ENCODE results near the gene TNFSF4. TPM values are rescaled to one million over a fixed set of nuclear protein-coding genes. Genes with fewer than 3 reads are reported as not detected.
"Not testable (repeated sequence)": the region's sequence is repeated elsewhere in the genome, so short reads cannot be mapped to it uniquely, and the experiment has no call there.

The TNFSF4 gene
- total RNA-seq, 1 donor from 2014 or later, result 0.34 TPM

DNA sequence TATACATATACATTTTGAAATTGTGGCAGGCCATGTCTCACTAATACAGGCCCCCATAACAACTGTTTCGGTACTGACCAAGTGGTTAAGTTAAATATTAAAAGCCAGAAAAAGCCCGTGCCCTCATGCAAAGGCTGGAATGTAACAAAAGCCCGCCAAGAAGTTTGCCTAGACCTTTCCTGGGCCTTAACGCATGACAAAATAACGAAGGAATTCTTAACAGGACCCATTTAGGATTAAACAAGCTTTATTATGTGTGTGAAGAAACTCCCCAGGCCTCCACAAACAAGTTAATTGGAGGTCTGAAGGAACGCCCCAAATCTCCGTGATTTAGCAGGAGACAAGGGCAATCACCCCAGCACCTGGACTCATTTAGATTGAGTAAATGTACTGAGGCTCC lies 42.4 kb downstream of the TNFSF4 start:
- H3K4me3 Mint-ChIP-seq (ENCODE audit: unreplicated experiment), result no peak overlapping the region
- DNase-seq, result no peak

GRCh38 chr1:173164178-173164577 lies 43.0 kb downstream of the TNFSF4 start:
- H3K36me3 Mint-ChIP-seq (ENCODE audit: unreplicated experiment), result no peaks in the 10 kb centered on the region
- no peaks in the 10 kb centered on the region for H3K27me3 Mint-ChIP-seq (ENCODE audit: unreplicated experiment)
- H3K4me3 Mint-ChIP-seq (ENCODE audit: unreplicated experiment), result no peak overlapping the region
- TF ChIP-seq, protein P1, sequence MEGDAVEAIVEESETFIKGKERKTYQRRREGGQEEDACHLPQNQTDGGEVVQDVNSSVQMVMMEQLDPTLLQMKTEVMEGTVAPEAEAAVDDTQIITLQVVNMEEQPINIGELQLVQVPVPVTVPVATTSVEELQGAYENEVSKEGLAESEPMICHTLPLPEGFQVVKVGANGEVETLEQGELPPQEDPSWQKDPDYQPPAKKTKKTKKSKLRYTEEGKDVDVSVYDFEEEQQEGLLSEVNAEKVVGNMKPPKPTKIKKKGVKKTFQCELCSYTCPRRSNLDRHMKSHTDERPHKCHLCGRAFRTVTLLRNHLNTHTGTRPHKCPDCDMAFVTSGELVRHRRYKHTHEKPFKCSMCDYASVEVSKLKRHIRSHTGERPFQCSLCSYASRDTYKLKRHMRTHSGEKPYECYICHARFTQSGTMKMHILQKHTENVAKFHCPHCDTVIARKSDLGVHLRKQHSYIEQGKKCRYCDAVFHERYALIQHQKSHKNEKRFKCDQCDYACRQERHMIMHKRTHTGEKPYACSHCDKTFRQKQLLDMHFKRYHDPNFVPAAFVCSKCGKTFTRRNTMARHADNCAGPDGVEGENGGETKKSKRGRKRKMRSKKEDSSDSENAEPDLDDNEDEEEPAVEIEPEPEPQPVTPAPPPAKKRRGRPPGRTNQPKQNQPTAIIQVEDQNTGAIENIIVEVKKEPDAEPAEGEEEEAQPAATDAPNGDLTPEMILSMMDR (IDR thresholded peaks at IDR 0.05; ENCODE audit: partially characterized antibody, unreplicated experiment), result no peak
- DNase-seq, result no peak
- no peaks in the 10 kb centered on the region for H3K4me1 Mint-ChIP-seq (ENCODE audit: low read depth, unreplicated experiment)
- no peak overlapping the region for H3K27ac Mint-ChIP-seq (ENCODE audit: unreplicated experiment)
- no peaks in the 10 kb centered on the region for H3K9me3 Mint-ChIP-seq (ENCODE audit: unreplicated experiment)

More for the DNA sequence above, 42.4 kb downstream of the TNFSF4 start:
- H3K27ac Mint-ChIP-seq (ENCODE audit: unreplicated experiment), result no peak overlapping the region
- no peaks in the 10 kb centered on the region for H3K9me3 Mint-ChIP-seq (ENCODE audit: unreplicated experiment)
- TF ChIP-seq, protein P1 (IDR thresholded peaks at IDR 0.05; ENCODE audit: partially characterized antibody, unreplicated experiment), result no peak
- H3K36me3 Mint-ChIP-seq (ENCODE audit: unreplicated experiment), result no peaks in the 10 kb centered on the region
- H3K4me1 Mint-ChIP-seq (ENCODE audit: low read depth, unreplicated experiment), result no peaks in the 10 kb centered on the region
- H3K27me3 Mint-ChIP-seq (ENCODE audit: unreplicated experiment), result no peaks in the 10 kb centered on the region

GRCh38 chr1:173163222-173163621 lies 43.9 kb downstream of the TNFSF4 start:
- H3K4me1 Mint-ChIP-seq (ENCODE audit: low read depth, unreplicated experiment), result no peaks in the 10 kb centered on the region
- no peak overlapping the region for H3K4me3 Mint-ChIP-seq (ENCODE audit: unreplicated experiment)
- no peak for DNase-seq
- H3K9me3 Mint-ChIP-seq (ENCODE audit: unreplicated experiment), result no peaks in the 10 kb centered on the region
- no peak overlapping the region for H3K27ac Mint-ChIP-seq (ENCODE audit: unreplicated experiment)
- no peaks in the 10 kb centered on the region for H3K36me3 Mint-ChIP-seq (ENCODE audit: unreplicated experiment)
- no peaks in the 10 kb centered on the region for H3K27me3 Mint-ChIP-seq (ENCODE audit: unreplicated experiment)
- TF ChIP-seq, protein P1 (IDR thresholded peaks at IDR 0.05; ENCODE audit: partially characterized antibody, unreplicated experiment), result no peak

DNA sequence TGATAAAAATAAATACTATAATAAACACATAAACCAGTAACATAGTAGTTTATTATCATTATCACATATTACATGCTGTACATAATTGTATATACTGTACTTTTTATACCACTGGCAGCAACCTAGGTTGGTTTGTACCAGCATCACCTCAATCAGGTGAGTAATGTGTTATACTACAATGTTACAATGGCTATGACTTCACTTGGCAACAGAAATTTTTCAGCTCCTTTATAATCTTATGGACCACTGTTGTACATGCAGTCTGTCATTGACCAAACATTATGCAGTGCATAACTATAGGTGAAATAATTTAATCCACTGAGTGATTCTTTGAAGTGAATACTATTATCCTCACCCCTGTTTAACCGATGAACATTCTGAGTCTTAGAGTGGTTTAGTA lies 44.5 kb downstream of the TNFSF4 start:
- Mint-ChIP-seq H3K36me3 (ENCODE audit: unreplicated experiment) (no peaks in the 10 kb centered on the region), H3K4me1 (ENCODE audit: low read depth, unreplicated experiment) (no peaks in the 10 kb centered on the region), H3K27me3 (ENCODE audit: unreplicated experiment) (no peaks in the 10 kb centered on the region), H3K4me3 (ENCODE audit: unreplicated experiment) (no peak overlapping the region), H3K27ac (ENCODE audit: unreplicated experiment) (no peak overlapping the region), H3K9me3 (ENCODE audit: unreplicated experiment) (no peaks in the 10 kb centered on the region)
- TF ChIP-seq, protein P1 (IDR thresholded peaks at IDR 0.05; ENCODE audit: partially characterized antibody, unreplicated experiment), result no peak
- DNase-seq, result no peak

- no peak overlapping the region for H3K4me3 Mint-ChIP-seq (ENCODE audit: unreplicated experiment)
- DNase-seq, result no peak
- H3K9me3 Mint-ChIP-seq (ENCODE audit: unreplicated experiment), result no peaks in the 10 kb centered on the region
- no peaks in the 10 kb centered on the region for H3K36me3 Mint-ChIP-seq (ENCODE audit: unreplicated experiment)
- no peaks in the 10 kb centered on the region for H3K27me3 Mint-ChIP-seq (ENCODE audit: unreplicated experiment)
- TF ChIP-seq, protein P1 (IDR thresholded peaks at IDR 0.05; ENCODE audit: partially characterized antibody, unreplicated experiment), result no peak
- no peaks in the 10 kb centered on the region for H3K4me1 Mint-ChIP-seq (ENCODE audit: low read depth, unreplicated experiment)
- H3K27ac Mint-ChIP-seq (ENCODE audit: unreplicated experiment), result no peak overlapping the region
Measured at GRCh38 chr1:173161510-173162221, 45.5 kb downstream of the TNFSF4 start.

DNA sequence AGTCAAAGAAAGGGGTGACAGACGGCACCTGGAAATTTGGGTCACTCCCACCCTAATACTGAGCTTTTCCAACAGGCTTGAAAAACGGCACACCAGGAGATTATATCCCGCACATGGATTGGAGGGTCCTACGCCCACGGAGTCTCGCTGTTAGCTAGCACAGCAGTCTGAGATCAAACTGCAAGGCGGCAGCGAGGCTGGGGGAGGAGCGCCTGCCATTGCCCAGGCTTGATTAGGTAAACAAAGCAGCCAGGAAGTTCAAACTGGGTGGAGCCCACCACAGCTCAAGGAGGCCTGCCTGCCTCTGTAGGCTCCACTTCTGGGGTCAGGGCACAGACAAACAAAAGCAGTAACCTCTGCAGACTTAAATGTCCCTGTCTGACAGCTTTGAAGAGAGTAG lies 53.2 kb downstream of the TNFSF4 start:
- not testable (repeated sequence) for H3K9me3 Mint-ChIP-seq (ENCODE audit: unreplicated experiment); H3K27me3 Mint-ChIP-seq (ENCODE audit: unreplicated experiment); DNase-seq; H3K36me3 Mint-ChIP-seq (ENCODE audit: unreplicated experiment); H3K4me3 Mint-ChIP-seq (ENCODE audit: unreplicated experiment); H3K27ac Mint-ChIP-seq (ENCODE audit: unreplicated experiment); H3K4me1 Mint-ChIP-seq (ENCODE audit: low read depth, unreplicated experiment)
